HG03520 (cell line): ENCODE measurements around the gene BRAF.
"Not testable (repeated sequence)": the region's sequence is repeated elsewhere in the genome, so short reads cannot be mapped to it uniquely, and the experiment has no call there.

ENCODE experiments used
- ATAC-seq: cut with Tn5 transposase; IDR thresholded peaks from one replicate; pipeline ENCODE4 v1.9.1; 2021; ENCODE audit warnings: mild to moderate bottlenecking, moderate library complexity; ENCODE audit not compliant: unreplicated experiment

BRAF gene

GRCh38 chr7:140774371-140774770 lies 150.4 kb downstream of the BRAF start:
- no peak for ATAC-seq

GRCh38 chr7:140773104-140773503 lies 151.6 kb downstream of the BRAF start:
- ATAC-seq: no peak

DNA sequence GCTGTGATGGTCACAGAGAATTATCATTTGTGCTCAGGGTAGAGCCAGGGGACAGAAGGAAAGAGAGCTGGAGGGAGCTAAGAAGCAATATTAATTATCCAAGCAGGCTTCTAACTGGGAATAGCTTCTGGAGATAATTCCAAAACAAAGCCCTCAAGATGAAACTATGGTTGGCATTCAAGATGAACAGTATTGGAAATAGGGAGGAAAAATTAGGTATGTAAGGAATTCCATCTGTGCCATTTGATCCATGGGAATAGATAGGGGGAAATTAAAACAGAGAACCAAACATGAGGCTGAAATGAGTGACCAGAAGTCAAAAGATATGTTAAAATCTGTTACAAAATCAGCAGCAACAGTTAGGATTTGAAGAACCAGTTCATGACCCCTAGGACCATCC lies 152.9 kb downstream of the BRAF start:
- no peak for ATAC-seq

DNA sequence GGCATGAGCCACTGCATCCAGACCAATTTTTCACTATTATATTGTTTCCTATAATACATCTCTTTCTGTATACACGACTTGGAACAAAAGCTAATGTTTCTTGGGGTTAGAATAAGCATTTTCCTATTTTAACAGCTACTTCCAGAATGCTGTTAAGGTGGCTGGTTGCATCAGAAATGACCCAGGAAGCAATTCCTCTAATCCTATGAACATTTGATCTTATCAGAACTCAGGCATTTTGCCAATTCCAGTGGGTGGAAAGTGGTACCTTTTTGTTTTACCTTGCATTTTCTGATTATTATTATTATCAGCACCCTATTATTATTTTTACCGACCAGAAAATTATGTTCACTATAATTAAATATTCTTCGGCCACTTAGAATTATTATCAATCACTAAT lies 154.9 kb downstream of the BRAF start:
- no peak for ATAC-seq

GRCh38 chr7:140767418-140767817 lies 157.3 kb downstream of the BRAF start:
- no peak for ATAC-seq

DNA sequence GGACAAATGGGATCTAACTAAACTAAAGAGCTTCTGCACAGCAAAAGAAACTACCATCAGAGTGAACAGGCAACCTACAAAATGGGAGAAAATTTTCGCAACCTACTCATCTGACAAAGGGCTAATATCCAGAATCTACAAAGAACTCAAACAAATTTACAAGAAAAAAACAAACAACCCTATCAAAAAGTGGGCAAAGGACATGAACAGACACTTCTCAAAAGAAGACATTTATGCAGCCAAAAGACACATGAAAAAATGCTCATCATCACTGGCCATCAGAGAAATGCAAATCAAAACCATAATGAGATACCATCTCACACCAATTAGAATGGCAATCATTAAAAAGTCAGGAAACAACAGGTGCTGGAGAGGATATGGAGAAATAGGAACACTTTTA lies 159.3 kb downstream of the BRAF start:
- ATAC-seq: not testable (repeated sequence)

DNA sequence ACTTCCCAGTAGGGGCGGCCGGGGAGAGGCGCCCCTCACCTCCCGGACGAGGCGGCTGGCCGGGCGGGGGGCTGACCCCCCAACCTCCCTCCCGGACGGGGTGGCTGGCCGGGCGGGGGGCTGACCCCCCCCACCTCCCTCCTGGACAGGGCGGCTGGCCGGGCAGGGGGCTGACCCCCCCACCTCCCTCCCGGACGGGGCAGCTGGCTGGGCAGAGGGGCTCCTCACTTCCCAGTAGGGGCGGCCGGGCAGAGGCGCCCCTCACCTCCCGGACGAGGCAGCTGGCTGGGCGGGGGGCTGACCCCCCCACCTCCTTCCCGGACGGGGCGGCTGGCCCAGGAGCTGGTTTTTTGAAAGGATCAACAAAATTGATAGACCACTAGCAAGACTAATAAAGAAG lies 161.6 kb downstream of the BRAF start:
- not testable (repeated sequence) for ATAC-seq

DNA sequence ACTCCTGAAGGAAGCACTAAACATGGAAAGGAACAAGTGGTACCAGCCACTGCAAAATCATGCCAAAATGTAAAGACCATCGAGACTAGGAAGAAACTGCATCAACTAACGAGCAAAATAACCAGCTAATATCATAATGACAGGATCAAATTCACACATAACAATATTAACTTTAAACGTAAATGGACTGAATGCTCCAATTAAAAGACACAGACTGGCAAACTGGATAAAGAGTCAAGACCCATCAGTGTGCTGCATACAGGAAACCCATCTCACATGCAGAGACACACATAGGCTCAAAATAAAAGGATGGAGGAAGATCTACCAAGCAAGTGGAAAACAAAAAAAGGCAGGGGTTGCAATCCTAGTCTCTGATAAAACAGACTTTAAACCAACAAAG lies 163.4 kb downstream of the BRAF start:
- ATAC-seq: not testable (repeated sequence)

GRCh38 chr7:140754506-140754905 lies 170.2 kb downstream of the BRAF start:
- no peak for ATAC-seq

DNA sequence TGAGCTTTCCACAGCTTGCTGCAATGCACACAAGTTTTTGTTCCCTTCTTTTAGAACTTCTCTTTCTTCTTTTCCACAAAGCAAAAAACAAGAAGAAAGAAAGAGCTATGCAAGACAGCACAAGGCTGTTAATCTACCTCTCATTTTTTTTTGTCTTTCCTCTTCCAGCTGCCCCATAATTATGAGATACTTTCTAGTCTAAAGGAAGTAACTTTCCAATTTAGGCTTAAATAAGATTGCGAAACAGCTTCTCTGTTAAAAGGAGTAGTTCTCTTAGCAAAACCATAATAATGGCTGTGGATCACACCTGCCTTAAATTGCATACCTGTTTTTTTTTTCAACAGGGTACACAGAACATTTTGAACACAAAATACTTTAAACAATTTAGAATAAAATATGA lies 172.2 kb downstream of the BRAF start:
- ATAC-seq: no peak

GRCh38 chr7:140746751-140747150 lies 178.0 kb downstream of the BRAF start:
- no peak for ATAC-seq

GRCh38 chr7:140745266-140746058 lies 179.3 kb downstream of the BRAF start:
- no peak for ATAC-seq

DNA sequence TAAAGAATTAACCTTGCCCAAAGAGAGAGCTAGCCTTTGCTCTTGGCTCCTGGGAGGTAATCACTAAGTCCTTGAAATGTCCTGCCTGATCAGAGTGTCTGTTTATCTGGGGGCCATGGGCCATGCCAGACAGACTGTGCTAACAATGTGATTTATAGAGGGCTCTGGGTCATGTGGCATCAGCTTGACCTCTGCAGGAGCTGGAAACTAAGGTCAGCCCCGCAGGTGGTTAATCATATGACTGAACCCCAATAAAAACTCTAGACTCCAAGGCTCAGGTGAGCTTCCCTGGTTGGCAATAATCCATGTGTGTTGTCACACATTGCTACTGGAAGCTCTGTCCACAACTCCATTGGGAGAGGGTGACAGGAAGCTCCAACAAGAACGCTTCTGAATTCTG lies 180.7 kb downstream of the BRAF start:
- ATAC-seq: no peak

GRCh38 chr7:140743255-140743654 lies 181.5 kb downstream of the BRAF start:
- not testable (repeated sequence) for ATAC-seq

DNA sequence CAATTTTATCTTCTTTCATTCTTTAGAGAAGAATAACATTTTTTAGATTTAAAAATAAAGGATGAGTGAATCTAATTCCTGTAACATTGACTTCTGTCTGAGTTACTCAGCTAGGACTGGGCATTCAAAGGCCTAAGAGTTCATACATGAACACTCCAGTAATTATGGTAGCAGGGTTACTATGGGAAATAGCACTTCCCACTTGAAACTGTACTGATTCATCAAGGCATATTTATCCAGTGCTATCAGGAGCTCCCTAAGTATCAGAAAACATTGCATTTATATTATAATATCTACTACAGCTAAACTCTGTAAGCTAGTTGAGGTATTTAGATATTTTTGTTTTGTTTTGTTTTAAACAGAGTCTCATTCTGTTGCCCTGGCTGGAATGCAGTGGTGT lies 186.4 kb downstream of the BRAF start:
- no peak for ATAC-seq

- ATAC-seq: no peak
These were observed 190.0 kb downstream of the BRAF start for GRCh38 chr7:140734729-140735128.

GRCh38 chr7:140734096-140734495 lies 190.6 kb downstream of the BRAF start:
- ATAC-seq: no peak

DNA sequence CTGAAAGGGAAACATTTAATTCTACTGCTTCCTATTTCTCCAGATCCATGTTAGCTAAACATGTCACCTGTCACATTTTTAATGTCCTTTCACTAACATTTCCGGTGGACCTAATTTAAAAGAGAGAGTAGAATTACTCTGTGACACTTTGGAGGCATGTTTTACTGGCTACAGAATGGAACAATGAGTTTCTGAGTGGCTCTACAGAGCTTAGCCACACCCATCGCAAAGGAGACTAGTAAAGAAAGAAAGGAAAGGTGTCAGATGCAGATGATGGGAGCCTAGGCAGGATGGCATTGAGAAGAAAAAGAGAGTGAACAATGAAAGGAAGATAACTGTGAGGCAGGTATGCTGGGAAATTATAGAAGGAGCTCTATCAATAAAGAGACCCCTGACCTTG lies 192.3 kb downstream of the BRAF start:
- ATAC-seq: no peak

GRCh38 chr7:140726281-140726680 lies 198.4 kb downstream of the BRAF start:
- no peak for ATAC-seq

DNA sequence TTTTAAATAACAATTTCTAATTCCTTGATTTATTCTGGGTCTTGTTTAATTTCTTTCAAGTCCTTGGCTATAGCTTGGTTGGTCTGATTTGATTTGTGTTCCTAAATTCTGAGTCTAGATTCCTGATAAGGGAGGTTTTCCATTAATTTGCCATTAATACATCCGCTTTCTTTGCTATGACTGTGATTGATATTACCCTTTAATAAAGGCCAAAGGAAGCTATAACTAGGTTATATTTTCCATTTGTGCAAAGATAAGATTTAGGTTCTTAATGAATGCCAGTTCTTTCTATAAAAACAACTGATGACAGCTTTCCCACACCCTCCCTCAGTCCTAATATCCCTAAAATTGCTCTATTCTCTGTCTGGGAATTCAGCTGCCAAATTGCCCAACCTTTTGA lies 200.0 kb downstream of the BRAF start:
- ATAC-seq: no peak

DNA sequence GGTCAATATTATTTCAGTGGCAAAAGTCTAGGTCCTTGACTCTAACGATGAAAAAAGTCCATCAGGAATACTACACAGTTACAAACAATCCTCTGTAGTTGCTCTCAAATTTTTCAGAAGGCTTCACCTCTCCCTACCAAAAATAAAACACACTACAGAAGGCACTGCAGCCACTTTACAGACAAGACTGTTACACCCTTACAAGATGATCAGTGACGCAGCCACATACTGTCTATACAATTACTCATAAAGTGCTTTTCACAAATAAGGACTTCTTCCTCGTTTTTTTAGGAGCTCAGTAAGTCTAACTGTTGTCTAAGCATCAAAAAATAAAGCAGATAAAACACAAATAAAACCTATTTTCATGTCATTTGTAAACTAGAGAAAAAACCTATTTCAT lies 201.2 kb downstream of the BRAF start:
- no peak for ATAC-seq

GRCh38 chr7:140723006-140723405 lies 201.7 kb downstream of the BRAF start:
- ATAC-seq: no peak

DNA sequence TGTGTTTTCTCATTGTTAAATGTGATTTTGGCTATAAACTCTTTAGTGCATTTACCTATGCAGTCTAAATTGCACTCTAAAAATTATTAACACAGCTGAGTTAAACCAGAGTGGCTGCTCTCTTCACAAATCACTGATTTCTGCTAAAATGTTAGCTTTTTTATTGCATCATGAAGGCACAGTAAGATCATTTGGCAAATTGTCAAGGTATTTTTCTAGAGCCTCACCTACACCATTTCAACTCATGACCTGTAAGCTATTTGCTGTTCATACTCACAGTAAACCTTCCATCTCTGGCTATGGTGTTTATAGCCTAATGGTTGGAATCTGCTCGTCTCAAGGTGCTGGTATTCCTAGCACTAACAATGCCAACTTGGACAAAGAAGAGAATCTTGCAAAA lies 202.5 kb downstream of the BRAF start:
- no peak for ATAC-seq
